Stimulated activated CD4-positive, alpha-beta T cell treated with anti-CD3 and anti-CD28 coated beads, Interleukin-1b, Interleukin-23, amount 100 ng/mL, for 1 hour (primary cell): Measurements from ENCODE around the gene KIAA1958.

Source experiments
- DNase-seq, 2 donors: peaks; one replicate each; pipeline ENCODE4 v3.0.0-alpha.2; 2020; ENCODE audit warnings: low read depth in 2 of 2

The KIAA1958 gene

DNA sequence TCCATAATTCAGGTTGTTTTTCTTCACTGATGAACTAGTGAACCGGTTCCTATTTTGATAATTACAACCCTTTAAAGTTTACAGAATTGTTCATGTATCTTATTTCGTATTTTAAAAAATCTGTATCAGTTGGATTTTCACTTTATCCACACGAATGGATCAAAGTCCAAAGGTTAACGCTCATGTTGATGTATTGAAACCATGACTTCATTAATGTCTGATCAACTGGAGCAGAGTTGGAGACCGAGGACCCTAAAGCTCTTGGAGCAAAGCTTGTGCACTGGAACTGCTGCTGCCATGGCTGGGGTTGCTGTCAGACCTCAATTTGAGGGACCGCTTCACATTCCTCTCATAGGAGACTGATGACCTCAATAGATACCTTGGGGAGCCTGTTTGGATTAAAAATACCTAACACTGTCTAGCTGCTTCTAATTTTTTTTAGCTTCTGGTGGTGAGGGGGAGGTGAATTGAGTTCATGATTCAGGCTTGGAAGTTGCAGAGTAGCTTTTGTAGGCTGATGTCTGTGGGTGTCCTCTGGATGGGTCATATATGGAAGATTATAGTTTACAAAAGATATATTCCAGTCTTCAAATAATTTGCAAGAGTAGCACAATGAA, 45.1 kb downstream of the KIAA1958 start:
- DNase-seq, result no peak

DNA sequence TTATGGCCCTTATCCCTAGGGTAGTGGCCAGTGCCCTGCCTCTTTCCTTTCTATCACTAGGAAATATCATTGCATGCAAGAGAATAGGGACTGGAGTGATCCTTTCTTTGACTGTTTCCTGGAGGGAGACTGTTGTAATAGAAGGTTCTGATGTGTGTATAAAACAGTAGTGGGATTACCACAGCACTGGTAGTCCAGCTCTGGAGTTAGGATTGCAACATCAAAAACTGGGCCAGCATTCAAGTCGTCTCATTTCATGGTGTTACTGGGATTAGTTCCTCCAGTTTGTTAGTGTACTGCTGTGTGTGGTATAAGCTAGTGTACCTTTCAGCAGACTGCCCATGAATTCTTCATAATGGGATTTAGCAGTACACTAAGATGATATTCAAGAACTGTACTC, 45.8 kb downstream of the KIAA1958 start:
- DNase-seq, result no peak

DNA sequence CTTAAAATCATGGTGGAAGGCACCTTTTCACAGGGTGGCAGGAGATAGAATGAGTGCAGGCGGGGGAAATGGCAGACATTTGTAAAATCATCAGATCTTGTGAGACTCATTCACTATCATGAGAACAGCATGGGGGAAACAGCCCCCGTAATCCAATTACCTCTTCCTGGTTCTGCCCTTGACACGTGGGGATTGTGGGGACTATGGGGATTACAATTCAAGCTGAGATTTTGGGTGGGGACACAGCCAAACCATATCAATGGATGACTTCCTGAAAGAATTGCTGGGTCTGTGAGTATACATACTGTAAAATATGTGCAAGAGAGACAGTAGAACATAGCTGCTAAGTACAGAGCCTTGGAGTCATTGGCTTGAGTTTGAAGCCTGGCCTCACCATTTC, 47.0 kb downstream of the KIAA1958 start:
- DNase-seq, result no peak

DNA sequence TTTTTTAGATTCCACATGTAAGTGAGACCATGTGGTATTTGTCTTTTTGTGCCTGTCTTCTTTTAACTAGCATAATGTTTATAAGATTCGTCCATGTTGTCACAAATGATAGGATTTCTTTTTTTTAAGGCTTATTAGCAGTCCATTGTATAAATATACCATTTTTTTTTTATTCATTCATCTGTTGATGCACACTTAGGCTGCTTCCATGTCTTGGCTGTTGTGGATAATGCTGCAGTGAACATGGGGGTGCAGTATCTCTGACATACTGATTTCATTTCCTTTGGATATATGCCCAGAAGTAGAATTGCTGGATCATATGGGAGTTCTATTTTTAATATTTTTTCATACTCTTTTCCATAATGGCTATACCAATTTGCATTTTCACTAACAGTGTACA, 48.7 kb downstream of the KIAA1958 start:
- no peak for DNase-seq

DNA sequence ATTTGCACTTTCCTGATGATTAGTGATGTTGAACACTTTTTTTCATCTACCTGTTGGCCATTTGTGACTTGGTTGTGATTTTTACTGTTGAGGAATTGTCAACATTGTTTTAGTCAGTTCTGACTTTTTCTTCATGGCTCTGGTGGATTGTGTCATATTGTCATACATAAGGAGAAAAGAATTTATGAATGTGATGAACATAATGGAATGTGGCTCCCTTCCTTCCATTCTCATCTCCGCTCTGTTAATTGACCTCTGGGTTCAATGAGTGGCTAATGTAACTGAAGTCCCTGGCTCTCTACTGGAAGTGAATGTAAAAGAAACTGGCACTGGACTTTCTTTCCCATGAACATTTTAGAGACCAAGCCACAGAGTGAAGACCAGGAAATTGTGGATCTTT, 49.2 kb downstream of the KIAA1958 start:
- DNase-seq, result no peak

DNA sequence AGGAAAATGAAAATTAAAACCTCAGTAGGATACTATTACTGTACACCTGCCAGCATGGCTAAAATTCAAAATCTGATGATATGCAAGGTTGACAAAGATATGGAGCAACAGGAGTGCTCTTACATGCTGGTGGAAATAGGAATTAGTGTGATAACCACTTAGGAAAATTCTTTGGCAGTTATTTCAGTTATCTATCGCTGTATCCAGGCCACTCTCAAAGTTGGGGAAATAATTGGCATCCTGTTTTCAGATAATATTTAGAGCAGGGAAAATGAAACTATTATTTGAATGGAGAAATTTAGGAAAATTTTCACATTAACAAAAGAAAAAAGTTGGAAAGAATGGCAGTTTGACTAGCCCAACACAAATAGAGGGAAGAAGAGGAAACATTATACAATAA, 50.9 kb downstream of the KIAA1958 start:
- DNase-seq, result no peak

DNA sequence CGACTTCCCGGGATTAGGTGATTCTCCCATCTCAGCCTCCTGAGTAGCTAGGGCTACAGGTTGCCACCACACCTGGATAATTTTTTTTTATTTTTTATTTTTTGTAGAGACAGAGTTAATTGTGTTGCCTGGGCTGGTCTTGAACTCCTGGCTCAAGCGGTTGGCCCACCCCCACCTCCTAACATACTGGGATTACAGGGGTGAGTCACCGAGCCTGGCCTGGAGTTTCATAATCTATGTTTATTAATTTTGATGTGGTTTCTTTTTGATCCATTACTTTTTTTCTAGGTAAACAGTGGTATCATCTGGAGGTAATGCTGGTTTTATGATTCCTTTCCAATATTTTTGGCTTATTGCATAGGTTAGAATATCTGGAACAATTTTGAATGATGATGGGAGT, 54.2 kb downstream of the KIAA1958 start:
- DNase-seq, result no peak

DNA sequence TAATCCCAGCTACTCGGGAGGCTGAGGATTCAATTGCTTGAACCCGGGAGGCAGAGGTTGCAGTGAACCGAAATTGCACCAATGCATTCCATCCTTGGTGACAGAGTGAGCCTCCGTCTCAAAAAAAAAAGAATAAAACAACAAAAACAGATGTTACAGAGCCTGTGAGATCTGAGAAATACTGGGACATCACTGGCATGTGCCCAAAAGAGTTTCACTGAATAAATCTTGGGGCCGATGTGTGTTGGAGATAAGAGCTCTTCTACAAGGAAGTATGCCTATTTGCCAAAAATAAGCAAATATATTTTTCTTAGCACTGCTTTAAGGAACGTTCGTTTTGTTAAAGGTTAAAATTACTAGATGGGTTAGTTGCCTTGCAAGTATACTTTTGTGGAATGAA, 55.1 kb downstream of the KIAA1958 start:
- no peak for DNase-seq

DNA sequence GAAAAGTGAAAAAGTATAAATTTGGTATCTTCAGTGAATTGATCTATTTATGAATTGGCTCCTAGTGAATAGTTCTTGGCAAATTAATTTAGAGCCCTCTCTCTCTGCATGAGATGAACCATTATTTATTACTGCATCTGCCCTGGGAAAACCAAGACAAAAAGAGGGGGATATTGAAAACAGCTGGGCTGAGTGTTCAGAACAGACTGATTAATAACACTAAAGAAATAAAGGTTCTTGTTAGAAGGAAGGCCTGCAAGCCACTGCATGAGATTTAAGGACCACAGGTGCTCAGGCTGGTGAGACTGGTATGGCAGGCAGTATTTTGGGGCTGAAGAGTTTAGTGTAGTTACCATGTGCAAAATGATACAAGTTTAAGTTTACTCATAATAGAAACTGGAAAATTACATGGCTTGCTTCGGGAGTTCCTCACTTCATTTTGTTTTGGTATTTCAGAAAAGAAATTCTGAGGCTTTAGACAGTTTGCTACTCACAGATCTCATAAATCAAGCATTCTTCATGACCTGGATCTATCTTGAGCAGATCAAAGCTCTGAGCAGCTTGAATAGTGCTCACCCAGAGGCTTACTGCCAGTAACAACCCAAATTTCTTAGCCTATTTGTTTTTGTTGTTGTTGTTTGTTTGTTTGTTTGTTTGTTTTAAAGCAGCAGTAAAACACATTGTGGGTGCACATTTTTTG, 56.1 kb downstream of the KIAA1958 start:
- DNase-seq, result no peak

DNA sequence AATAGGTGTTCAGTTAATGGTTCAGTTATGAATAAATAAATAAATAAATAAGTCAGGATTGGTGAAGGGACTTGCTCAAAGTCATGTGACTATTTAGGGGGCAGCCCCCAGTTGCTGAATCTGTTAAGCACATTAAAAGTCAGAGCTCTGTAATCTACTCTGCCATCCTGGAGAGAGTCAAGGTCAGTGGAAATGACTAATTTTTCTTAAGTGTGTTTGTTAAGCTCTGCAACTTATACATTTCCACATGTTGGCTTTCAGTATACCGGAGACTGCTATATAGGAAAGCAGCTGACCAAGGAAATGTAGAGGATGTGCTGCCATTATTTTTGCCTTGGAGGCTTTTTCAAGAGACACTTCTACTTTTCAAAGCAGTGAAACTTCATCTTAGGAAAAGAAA, 57.9 kb downstream of the KIAA1958 start:
- no peak for DNase-seq

DNA sequence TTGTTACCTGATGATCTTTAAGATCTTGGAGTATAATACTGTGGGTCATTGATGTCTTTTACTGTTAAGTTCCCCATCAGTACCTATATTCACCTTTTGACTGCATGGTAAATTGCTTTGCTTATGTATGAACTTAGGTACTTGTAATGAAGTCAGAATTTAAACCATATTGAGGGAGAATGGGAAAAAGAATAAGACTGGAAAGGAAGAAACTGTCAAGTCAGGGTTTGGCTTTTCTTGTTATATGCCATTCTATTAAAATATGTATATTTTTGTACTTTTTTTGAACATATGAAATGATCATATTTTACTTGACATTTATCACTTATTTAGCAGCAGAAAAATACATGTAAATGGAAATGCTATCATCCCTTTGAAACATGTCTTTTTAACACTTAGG, 58.6 kb downstream of the KIAA1958 start:
- DNase-seq, result no peak

DNA sequence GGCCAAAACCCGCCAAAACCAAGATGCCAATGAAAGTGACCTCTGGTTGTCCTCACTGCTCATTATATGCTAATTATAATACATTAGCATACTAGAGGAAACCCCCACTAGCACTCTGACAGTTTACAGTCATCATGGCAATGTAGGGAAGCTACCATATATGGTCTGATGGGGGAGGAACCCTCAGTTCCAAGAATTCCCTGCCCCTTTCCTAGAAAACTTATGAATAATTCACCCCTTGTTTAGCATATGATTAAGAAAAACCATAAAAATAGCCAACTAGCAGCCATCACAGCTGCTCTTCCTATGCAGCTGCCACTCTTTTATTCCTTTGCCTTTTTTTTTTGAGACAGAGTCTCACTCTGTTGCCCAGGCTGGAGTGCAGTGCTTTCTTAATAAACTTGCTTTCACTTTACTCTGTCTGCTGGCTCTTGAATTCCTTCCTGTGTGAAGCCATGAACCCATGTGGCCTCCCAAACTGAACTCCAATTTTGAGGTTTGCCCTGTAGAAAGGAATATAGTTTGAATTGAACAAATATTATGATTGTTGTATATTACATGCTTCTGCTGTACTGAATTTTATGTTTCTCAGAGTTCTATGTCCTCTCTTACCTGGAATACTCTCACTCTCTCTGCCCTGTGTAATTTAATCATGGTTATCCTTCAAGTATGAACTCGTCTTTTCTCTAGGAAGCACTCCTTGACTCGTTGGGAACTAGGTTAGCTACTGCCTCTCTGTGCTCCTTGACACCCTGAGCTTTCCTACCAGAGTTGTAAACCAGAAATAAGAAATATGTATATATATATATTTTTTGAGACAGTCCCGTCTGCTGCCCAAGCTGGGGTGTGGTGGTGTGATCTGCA, 59.8 kb downstream of the KIAA1958 start:
- DNase-seq, result no peak

DNA sequence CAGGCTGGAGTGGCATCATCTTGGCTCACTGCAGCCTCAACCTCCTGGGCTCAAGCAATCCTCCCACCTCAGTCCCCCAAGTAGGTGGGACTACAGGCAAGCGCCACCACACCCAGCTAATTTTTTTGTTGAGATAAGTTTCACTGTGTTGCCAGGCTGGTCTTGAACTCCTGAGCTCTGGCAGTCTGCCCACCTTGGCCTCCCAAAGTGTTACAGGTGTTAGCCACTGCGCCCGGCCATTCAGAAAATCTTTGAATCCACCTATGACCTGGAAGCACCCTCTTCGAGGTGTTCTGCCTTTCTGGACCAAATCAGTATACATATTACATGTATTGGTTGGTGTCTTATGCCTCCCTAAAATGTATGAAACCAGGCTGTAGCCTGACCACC, 61.4 kb downstream of the KIAA1958 start:
- DNase-seq, result no peak

DNA sequence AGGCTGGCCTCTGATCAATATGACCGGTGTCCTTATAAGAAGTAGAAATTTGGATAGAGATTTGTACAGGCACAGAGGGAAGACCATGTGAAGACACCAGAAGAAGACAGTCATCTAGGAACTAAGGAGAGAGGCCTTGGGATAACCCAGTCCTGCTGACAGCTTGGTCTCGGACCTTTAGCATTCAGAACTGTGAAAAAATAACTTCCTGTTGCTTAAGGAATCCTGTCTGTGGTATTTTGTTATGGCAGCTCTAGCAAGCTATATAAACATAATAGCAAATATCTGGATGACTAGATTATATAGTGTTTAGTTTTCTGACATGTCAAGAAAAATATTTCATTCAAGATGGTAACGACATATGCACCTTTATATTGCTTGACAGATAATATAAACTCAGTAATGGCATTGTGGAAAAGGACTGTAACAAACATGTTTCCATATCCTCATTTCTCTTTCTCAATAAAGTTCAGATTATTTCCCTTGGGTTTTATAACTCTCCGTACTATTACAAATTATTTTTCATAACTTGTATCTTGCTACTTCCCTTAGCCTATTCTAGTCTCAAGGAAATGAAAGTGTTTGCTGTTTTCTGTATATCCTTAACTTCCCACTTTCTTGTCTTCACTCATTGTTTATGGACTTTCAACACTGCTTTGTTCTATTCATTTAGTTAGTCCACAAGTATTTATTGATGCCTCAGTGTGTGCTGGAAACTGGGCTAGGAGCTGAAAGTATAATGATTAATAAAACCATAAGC, 62.4 kb downstream of the KIAA1958 start:
- no peak for DNase-seq

DNA sequence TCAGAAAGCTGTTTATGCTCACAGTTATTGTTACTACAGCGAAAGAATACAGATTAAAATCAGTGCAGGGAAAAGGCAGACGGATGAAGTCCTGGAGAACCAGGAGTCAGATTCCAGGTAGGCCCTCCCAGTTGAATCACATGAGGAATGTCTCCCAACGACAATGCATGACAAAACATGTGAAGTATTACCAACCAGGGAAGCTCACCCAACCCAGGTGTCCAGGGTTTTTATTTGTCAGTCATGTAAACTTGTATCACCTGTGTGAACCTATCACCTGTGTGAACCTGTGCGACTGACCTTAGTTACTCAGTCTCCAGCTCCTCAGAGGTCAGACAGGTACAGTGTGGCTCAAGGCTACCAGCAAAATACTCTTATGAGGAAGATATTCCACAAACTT, 63.9 kb downstream of the KIAA1958 start:
- DNase-seq, result no peak

DNA sequence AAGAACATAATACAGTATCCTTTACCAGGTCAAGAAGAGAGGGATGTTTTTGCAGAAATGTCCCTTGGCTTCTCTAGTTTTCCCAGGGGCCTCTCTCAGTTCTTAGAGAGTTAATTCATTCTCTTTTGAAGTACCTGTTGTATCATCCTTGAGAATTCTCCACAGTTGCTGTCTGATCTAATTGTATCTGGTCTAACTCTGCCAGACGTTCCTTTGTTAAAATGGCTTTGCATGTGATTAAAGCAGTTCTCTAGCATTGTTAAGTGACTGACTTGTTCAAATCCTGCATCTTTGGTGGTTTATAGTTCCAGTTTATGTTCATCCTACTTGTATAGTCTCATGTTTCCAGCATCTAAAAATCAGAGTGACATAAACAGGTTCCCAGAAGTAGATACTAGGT, 65.0 kb downstream of the KIAA1958 start:
- no peak for DNase-seq

DNA sequence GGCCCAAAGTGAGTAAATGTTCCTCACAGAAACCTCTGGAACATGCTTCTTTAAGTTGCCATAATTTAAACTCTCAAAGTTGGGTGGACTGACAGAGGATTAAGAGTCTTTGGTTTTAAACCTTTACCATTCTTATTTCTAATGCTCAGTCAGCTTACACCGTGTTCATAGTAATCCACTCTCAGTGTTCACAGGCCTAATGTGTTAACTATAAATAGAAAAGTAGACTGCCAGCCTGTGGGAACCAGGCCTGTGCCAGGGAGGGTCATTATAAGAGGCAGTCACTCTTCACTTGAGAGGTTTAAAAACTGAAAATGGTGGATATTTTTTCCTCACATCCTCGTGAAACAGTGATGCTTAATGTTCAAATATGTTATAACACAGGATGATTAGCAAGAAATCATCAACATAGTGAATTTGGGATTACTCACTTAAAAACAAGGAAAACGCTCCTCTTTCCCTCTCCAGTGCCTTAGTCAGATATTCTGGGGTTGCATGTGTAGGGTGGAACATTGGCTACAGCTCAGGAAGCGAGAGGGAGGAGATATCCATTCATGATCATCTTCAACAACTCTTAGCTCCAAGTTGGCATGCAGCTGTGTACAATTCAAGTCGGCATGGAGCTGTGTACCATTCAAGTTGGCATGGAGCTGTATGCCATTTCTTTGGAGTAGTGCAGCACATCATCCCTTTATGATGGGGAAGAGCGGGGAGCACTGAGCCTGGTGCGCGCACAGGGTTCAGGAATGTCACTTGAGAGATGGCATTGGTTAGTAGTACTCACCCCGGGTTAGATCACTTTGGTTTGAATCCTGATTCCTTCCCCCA, 65.8 kb downstream of the KIAA1958 start:
- DNase-seq, result no peak

DNA sequence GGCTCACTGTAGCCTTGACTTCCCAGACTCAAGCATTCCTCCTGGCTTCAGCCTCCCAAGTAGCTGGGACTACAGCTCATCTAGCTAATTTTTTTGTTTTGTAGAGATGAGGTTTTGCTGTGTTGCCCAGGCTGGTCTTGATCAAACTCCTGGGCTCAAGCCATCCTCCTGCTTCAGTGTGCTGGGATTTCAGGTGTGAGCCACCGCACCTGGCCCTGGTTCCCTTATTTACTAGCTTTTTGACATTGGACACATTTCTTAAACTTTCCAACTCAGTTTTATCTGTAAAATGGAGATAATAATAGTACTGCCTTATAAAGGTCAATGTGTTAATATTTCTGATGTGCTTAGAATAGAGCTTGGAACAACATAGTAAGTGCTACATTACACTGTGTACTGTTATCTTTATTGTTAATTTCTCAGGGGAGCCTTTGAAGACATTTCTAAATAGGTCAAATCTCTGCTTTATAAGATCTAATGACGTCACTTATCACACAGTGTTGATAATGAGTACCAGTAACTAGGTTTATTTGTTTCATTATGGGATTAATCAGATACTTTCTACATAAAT, 66.7 kb downstream of the KIAA1958 start:
- DNase-seq, result no peak

DNA sequence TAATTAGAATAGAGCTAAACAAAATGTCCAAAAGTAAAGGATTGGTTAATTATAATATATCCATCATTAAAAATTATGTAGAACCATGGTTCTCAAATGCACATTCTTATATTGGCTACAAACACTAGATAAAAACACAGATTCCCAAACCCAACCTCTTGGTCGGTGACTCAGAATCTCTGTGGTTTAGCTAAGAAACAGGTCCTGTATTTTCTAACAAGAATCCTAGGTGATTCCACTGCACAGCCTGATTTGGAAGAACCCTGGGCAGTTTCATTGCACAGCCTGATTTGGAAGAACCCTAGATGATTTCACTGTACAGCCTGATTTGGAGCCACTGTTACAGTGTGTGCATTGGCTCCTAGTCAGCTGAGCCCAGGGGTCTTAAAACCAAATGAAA, 67.9 kb downstream of the KIAA1958 start:
- DNase-seq, result no peak

DNA sequence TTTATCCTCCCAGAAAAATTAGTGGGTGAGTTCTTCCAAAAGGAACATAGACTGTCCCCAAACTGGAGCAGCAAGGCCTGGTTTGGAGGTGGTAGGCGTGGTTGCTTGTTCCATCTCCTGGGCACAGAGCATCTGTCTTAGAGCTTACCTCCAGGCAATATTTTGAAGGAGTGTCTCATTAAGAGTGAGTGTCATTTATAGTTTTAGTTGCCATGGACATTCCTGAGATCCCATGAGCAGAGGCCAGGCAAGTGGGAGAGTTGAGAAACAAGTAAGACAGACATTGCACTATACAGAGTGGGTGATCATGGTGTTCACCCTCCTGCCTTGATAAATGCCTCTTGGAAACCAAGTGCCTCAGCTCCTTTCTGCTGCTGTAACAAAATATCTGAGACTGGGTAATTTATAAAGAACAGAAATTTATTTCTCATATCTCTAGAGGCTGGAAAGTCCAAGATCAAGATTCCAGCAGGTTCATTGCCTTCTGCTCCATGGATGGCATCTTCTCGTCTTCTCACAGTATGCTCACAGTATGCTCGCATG, 68.5 kb downstream of the KIAA1958 start:
- no peak for DNase-seq
